C4-2B (cell line): ENCODE measurements around the gene MT1M.

Experiments used
- ZFX ChIP-seq: fragments of 450-650 bp; IDR thresholded peaks from 2 replicates; pipeline ENCODE4 v1.6.1; 2017
- TF ChIP-seq, protein P1 (sequence below): fragments of 450-650 bp; conservative IDR thresholded peaks from 2 replicates; pipeline ENCODE4 v1.5.1; 2017; ENCODE audit warnings: mild to moderate bottlenecking

DNA sequence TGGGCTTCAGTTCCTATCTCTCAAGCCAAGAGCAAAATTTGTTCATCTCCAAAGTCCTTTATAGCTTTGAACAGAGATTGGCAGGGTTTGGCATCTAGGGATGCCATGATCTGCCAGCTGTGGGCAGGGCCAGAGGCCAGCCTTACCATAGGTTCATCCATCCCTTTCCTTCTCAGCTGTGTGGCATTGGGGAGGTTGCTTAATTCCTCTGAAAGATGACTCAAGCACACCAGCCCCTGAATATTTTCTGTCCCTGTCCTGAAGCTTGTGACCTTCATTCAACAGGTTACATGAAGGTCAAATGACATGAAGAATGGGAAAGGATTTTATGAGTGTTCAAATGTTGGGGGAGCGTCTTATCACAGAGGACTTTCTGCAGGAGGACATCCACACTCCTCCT is 32.0 kb downstream of the MT1M start:
- TF ChIP-seq, protein P1, sequence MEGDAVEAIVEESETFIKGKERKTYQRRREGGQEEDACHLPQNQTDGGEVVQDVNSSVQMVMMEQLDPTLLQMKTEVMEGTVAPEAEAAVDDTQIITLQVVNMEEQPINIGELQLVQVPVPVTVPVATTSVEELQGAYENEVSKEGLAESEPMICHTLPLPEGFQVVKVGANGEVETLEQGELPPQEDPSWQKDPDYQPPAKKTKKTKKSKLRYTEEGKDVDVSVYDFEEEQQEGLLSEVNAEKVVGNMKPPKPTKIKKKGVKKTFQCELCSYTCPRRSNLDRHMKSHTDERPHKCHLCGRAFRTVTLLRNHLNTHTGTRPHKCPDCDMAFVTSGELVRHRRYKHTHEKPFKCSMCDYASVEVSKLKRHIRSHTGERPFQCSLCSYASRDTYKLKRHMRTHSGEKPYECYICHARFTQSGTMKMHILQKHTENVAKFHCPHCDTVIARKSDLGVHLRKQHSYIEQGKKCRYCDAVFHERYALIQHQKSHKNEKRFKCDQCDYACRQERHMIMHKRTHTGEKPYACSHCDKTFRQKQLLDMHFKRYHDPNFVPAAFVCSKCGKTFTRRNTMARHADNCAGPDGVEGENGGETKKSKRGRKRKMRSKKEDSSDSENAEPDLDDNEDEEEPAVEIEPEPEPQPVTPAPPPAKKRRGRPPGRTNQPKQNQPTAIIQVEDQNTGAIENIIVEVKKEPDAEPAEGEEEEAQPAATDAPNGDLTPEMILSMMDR = no peak
- TF ChIP-seq ZFX = no peak
